GM18499 (cell line): ENCODE measurements around the gene MTCL3.

Experiments used
- ATAC-seq: cut with Tn5 transposase; IDR thresholded peaks from one replicate; pipeline ENCODE4 v1.9.1; 2021; ENCODE audit warnings: moderate number of reproducible peaks; ENCODE audit not compliant: insufficient read depth, unreplicated experiment

The MTCL3 gene

GRCh38 chr6:127515794-127516661, 3.1 kb downstream of the MTCL3 start:
- ATAC-seq, result peak; percentile 51

GRCh38 chr6:127515234-127515793, 3.8 kb downstream of the MTCL3 start:
- no peak for ATAC-seq

- no peak for ATAC-seq
Observed at GRCh38 chr6:127514773-127515227, 4.3 kb downstream of the MTCL3 start.

DNA sequence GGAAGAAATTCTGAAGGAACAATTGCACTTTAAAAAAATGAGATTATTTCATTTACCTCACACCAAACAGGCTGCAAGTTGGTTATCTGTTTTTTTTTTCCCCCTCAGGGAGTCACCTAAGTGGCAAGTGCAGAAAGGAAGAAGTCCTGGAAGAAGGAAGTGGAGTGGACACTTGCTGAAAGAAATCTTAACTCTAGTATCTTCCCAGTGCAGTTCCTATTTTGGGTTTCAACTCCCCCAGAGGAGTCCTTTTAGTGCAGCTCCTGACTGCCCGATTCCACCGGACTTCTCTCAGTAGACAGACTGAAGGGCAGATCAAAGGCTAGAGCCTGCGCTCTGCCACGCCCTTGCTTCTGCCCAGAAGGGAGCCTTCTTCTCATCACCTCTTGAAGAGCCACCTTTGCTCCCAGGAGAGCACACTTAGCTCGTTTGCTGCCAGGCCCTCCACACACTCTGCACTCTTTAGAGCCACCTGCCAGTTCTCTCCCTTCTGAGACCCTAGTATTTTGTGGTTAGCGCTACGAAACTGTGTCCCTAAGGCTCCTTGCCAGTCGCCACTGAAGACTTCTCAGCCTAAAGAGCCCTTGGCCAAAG, 4.9 kb downstream of the MTCL3 start:
- ATAC-seq, result no peak

DNA sequence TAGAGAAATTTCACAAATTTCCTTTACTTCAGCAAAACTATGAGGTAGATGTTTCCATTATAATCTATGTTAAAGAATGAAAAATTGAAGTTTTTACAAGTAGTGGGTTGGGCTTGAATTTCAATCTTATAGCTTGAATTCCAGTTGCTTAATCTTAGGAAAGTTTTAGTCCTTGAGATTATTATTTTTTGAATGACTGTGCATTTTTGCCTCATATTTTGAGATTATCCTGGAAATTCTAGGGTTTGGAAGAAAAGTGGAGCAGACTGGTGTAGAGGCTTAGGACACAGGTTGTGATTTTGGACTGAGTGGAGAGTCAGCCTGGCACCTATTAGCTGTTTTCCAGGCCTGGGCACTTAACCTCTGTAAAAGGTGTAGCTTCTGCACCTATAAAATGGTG, 5.7 kb downstream of the MTCL3 start:
- no peak for ATAC-seq

- ATAC-seq, result no peak
Observed at GRCh38 chr6:127510876-127511275, 8.3 kb downstream of the MTCL3 start.

DNA sequence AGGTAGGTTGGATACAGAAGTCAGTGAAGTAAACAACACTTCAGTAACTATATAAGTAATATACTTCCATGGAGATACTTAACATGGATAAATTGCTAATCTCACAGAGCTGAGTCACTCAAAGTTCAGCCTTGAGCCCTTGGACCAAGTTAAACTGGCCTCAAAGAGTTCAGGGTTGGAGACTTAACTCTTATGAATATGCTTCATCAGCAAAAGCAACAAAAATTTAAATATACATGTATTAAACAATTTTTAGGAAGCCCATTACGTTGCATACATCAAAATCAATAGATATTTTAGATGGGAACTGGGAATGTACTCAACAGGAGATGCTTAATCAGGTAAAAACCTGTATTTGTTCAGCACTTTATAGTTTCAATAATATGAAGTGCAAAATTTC, 12.2 kb downstream of the MTCL3 start:
- no peak for ATAC-seq

DNA sequence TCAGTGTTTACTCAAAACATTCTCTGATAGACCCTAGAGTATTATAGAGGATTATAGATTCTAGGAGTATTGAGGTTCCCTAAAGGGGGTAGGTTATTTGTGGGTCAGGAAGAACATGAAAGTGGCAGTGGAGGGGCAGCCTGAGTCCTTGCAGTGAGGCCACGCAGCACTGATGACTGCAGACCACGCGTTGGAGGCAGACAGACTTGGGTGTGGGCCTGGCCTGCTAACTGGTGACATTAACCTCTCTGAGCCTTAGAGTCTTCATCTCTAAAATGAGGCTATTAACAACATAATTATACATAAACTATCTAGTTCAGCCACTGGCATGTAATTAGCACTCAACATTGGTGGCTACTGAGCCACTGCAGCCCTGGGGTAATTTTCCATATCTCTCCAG, 16.1 kb downstream of the MTCL3 start:
- ATAC-seq, result no peak

DNA sequence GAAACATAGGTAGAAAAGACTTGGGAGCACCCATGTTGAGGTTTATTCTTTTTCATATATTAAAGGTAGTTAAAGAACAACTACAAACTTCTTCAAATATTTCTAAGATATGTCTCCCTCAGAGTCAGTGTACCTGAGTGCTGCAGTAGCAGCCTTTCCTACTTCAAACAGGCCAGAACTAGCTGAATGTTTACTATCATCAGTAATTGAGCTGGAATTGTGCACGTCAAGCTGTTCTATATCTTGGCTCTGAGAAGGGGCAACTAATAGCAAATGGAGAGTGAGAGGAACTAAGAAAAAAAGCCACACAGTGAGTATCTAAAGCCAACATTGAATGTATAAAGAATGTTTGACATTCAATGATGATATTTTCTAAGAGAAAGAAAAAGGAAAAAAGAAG, 21.7 kb downstream of the MTCL3 start:
- no peak for ATAC-seq

DNA sequence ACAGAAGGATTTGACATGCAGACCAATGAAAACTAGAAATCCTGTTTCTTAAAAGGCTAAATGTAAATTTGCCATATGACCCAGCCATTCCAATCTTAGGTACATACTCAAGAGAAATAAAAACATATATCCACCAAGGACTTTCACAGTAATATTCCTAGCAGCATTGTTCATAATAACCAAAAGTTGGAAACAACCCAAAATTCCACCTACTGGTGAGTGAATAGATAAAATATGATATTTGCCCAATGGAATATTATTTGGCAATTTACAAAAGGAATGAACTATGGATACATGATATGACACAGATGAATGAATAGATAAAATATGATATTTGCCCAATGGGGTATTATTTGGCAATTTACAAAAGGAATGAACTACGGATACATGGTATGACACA, 22.7 kb downstream of the MTCL3 start:
- no peak for ATAC-seq

GRCh38 chr6:127494240-127494767, 24.8 kb downstream of the MTCL3 start:
- ATAC-seq, result no peak

DNA sequence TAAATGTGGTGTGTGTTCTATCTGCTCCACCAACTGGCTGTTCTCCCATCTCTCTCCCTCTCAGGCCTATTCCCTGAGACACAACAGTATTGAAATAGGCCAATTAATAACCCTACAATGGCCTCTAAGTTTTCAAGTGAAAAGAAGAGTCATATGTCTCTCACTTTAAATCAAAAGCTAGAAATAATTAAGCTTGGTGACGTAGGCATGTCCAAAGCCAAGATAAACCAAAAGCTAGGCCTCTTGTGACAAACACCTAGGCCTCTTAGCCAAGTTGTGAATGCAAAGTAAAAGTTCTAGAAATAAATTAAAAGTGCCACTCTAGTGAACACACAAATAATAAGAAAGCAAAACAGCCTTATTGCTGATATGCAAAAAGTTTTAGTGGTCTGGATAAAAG, 29.9 kb downstream of the MTCL3 start:
- ATAC-seq, result no peak

DNA sequence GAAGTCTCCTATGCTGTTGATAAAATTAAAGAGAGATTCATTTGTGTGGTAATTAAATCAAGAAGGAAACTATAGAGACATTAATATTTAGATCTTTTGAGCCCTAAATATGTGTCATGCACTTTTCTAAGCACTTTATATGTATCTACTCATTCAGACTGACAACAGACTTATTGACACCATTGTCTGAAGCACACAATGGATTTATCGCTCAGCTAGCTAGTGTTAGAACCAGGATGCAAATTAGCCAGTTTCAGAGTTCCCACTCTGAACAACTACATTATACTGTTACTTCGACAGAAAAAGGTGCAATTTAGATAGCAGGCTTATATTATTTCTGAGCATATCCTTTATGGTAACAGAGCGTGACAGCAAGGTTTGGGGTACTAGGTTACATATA, 32.2 kb downstream of the MTCL3 start:
- no peak for ATAC-seq

DNA sequence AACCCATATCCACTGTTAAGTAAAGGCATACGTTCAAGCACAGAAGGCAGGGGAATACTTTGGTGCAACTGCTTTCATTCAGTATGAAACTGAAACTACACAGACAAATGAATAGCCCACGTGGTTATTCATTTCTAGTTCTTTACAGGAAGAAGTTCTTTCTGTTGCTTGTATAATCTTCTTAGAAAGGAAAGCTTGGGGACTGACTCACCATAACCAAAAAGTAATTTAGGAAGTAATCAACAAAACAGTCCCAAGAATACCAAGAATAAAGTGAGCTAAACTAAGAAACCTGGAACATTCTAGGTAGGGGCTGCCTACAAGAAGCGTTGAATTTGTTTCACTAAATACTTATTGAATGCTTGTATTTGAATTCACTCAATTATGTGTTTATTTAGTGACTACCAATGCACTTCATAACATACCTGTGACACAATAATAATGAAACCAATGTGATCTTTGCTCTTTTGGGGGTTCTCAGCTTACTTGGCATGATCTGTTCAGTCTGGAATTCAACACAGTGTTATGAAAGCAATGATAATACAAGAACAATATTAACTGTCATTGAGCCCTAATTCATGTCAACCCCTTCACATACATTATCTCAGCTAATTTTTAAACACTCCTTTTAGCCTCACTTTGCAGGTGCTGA, 34.8 kb downstream of the MTCL3 start:
- ATAC-seq, result peak; percentile 100

- ATAC-seq, result no peak
Observed at GRCh38 chr6:127483399-127484055, 35.6 kb downstream of the MTCL3 start.

DNA sequence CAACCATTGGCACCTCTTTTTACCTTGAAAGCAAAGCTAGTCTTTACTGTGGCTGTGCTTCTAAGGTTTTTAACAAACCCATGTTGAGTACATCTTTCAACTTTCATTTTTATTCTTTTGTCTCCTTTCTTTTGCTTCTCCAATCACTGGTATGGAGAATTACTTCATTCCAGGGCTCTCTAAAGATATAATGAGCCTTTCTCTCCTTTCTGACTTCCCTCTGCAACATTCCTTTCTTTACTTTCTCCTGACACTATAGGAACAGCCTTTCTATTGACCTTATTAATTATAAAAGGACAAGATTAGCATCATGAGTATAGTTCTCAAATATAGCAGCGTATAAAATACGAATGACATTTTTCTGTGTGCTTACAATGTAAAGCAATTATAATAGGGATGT, 36.8 kb downstream of the MTCL3 start:
- ATAC-seq, result no peak

GRCh38 chr6:127481628-127482027, 37.5 kb downstream of the MTCL3 start:
- no peak for ATAC-seq

DNA sequence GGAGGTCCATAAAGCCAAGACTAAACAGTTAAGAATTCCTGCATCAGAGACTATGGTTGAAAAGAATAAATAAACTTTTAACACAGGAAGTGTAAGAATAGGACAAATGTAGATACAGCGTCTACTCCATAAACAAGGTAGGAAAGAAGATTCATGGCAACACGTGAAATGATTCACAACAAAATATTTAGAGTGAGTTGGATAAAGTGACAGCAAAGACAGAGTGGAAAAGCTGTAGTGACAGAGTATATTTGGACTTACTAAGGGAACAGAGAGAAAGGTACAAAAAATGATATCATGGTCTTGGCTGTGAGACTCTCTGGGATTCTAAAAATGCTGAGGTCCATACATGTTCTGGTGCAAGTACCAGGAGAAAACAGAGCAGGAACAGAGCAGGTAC, 38.0 kb downstream of the MTCL3 start:
- ATAC-seq, result no peak

GRCh38 chr6:127477658-127478057, 41.5 kb downstream of the MTCL3 start:
- ATAC-seq, result no peak

GRCh38 chr6:127475823-127476176, 43.3 kb downstream of the MTCL3 start:
- ATAC-seq, result no peak
